ENCODE data around the gene TAGLN3.
A peak's percentile ranks its signal among the peaks of the same experiment; 100 is the strongest.

Gene TAGLN3

DNA sequence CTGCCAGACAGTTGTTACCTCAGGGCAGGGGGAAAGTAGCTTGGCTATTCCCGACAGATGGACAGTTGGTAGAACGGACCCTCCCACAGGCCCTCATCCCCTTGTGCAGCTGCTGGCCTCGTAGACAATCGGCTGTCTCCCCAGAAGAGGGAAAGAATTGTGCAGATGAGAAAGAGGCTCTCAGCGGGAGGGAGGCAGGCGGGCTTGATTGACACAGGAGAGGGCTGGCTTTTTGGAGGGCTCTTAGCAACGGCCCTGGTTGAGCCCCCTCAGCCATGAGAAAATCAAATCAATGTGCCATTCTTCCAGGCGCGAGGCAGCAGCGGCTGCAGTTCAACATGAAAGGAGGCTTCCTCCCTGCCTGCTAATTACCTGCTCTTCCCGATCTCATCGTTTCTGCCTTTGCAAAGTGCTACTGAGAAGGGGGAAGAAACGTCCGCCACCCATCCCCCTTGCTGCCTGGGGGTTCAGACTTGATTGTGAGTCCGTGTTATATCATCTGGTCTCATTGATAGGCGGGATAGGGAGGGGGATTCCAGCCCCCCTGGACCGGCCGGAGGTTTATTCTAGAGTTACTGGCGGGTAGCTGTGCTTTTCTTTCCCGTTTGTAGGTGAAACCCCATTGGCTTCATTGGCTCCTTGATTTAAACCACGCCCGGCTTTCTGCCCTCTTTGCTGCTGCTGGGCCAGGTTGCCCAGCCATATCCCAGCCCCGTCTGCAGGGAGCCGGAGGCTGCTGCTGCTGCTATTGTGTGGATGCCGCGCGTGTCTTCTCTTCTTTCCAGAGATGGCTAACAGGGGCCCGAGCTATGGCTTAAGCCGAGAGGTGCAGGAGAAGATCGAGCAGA is at the start of gene TAGLN3:
Gene TAGLN3 (plus strand): TSS at position 287 of the 848 bp plus-strand sequence. CDS start 501 bp downstream, at position 788.
- peak; percentile 95 for DNase-seq

DNA sequence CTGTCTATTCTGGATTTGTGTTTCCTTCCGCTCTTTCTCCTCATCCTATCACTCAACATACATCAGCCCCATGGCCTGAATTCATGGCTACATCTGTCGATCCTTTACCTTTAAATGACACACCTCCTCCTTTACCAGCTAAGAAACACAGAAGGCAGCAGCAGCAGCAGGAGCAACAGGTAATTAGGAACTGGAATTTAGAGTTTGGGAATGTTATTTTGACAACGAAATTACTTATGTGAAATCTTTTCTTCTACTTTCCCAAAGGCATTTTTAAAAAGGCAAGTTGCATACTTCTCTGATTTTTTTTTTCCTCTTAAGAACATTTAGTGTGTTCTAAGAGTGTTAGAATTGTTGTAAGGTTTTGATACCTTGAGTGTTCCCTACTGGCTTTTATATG is 49.0 kb upstream of the TAGLN3 start:
- DNase-seq: no peak

DNA sequence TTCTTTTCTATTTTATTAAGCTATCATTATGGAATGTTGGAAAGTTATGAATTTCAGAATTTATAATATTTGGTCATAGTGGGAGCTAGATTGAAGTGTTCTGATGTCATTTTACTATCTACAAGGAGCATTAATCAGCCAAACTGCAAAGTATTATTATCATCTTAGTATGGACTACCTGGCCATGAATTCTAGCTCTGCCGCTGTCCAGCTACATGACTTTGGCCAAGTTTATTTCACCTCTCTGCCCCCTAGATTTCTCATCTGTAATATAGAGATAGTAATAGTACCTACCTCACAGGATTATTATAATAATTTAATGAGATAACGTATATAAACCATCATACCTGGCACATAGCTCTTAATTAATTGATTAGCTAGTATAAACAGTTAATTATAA is 47.7 kb upstream of the TAGLN3 start:
- DNase-seq: no peak

DNA sequence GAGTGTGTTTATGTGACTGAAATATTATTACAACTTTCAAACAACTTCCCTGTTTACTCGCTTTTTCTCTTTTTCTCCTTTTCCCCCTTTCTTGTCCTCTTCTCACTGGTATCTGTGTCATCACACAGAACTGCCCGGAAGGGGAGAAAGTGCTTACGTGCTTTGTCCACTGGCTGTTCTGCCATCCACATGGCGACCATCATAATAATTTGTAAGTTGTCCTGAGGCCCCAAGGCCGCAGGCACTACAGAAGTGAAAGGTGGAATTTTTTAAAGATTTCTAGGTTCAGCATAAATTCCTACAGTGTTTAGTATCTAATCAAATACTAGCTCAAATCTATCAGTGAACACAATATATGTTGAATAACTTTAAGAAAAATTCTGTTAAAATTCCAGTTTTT is 46.6 kb upstream of the TAGLN3 start:
- DNase-seq: no peak

DNA sequence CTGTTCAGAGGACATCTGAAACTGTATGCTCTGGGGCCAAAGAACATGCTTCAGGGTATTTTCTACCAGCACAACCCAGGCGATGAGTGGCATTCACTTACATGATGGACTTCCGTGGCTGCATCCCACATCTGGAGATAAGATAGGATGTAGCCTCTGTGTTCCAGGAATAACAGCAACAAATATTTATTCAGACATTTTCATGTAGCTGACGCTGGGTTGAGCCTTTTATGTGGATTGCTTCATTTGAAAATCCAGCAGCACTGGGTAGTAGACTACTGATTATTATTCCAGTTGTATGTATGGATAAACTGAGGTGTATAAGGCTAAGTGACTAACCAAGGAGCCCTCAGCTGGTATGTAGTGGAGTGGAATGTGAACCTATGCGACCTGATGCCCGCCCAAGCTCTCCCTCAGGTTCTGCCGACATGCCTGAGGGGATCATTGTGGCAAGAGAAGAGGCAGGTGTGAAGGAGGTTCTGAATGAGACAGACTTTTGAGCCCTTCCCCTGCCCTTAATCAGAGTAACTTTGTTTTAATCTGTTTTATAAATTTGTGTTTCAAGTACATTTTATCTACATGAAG is 45.8 kb upstream of the TAGLN3 start:
- DNase-seq: no peak

DNA sequence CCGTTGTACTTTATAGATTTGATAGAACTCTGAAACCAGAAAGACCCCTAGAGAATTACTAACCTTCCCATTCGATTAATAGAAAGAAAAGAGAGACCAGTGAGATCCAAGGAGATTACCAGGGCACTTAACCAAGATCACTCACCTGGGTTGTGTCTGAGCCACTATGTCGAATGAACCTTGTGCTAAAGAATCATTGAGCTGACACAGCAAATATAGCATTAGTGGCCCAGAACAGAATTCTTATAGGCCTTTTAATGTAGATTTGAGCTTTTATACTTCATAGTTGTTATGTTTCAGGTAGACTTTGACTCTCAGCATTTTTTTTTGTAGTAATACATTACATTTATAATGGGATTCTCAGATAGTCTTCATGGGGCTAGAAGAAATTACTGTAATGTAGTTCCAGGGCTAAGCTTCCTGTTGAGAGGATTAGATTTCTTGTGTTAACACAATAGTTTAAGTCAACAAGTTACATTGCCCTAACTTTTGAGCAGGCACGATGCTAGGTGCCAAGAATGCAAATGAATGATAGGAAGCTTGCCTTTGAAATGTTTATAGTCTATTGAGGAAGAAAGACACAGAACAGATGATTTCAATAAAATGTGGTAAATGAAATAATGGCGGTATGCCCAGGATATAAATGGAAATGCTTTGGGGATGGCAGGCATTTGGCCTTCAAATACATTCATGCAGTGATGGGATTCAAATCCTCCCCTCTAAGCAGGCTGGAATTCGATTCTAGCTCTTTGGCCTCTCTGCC is 44.3 kb upstream of the TAGLN3 start:
- DNase-seq: no peak

DNA sequence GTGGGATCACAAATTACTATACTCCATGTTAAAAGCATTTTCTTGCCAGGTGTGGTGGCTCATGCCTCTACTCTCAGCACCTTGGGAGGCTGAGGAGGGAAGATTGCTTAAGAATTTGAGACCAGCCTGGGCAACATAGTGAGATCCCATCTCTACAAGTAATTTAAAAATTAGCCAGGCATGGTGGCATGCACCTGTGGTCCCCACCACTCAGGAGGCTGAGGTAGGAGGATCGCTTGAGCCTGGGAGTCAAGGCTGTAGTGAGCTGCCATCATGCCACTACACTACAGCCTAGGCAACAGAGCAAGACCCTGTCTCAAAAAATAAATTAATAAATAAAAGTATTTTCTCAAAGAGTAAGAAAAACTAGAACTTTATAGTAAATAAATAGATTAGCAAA is 42.8 kb upstream of the TAGLN3 start:
- no peak for DNase-seq

DNA sequence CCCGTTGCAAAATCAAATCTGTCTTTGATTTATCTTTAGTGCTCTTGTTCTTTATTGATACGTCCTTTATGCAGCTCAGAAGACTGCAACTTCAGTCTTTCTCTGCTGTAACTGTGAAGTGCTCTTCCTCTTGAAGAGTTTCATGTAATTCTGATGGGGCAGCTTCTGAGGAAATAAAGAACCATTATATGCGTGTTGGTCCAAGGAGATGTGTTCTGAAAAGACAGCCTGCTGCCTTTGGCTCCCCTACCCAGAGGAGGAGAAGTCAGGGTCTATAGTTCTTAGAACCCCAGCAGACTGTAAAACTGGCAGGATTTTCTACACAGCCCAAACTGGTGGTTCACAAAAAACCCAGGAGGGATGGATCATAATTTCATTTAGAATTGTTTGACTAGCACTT is 42.3 kb upstream of the TAGLN3 start:
- no peak for DNase-seq

DNA sequence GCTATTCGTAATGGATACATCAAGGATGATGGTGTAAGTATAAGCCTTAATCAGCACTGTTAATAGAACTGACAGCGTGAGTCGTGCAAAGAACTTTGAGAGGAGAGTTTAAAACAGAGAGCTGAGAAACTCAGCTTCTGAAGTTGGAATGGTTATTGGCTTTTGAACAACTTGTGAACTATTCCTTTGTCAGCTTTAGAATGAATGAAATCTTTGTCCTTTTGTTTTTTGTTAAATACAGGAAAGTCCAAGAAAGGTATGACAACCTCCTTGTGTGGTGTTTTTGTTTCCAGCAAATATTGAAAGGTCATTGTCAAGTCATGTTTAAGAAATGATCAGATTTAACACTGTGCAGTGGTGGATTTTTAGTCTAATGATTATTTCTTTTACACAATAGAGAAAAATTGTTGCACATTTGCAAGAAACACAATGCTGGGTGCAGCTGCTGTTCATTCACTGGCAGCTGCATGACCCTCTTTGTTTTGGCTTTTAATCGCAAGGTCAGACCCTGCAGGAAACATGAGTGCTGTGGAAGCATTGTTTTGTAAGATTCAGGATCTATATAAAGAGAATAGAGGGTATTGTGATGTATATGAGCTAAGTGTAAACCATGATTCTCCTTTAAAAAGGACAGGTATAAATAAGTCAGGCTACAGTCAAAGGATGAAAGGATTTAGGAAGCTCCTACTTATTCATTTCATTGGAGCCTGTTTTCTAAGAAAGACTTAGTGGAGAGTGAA is 41.6 kb upstream of the TAGLN3 start:
- peak; percentile 30 for DNase-seq

DNA sequence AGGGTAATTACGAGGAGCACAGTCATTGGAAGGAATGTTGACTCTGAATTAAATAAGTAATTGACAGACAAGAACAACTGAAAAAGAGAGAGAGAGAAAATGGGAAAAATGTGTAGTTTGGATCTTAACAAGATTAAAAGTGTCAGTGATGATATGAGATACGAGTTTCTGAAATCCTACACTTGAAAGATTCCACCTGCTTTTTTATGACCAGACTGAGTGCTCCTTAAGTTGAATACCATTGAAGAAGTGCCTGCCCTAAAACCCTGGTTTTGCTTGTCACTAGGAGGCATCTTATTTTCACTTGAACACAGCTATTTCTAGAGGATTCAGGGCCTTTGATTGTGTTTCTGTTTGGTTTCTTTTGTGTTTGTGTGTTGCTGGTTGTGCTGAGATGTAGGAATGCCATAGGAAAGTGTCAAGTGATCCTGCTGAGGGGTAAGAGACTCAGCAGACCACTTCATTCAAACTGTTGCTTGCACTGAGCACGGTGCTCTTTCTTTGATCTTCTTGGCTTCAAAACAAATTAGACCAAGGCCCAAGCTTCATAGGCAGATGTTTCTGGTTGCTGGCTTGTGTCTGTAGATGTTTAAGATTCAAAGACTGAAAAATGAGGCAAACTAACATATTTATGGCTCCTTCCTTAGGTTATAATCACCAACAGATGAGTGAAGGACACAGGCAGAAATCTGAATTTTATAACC is 37.1 kb upstream of the TAGLN3 start:
- no peak for DNase-seq

DNA sequence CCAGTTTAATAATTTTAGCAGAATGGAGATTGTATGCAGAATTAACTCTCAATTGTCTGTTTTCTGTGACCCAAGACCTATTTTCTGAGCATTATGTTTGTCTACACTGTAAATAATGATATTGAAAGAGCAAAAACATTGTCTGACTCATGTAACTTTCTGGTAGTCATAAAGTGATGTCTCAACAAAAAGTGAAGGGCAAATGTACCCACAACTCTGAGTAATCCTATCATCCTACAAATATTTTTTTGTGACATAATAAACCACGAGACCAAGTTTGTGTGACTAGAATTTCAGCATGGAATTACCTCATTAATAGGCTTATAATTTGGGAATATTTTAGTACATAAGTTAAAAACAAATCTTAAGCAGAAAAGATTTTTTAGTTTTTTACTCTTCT is 35.3 kb upstream of the TAGLN3 start:
- DNase-seq: no peak

DNA sequence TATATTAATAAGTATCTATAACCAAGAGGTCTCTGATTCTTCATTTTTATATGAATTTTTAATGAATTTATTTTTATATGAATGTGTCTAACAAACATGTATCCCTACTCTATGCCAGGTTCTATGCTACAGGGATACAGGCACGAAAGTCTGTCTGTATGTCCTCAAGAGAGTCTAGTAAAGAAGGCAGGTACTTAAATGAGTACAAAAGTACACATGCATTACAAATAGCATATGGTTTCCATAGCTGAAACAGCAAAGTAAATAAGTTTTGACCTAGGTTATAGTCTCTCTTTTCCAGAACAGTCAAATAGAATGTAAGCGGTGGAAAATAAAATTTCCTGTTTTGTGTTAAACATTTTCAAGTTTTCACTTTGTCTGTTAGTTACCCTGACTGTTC is 33.2 kb upstream of the TAGLN3 start:
- no peak for DNase-seq

DNA sequence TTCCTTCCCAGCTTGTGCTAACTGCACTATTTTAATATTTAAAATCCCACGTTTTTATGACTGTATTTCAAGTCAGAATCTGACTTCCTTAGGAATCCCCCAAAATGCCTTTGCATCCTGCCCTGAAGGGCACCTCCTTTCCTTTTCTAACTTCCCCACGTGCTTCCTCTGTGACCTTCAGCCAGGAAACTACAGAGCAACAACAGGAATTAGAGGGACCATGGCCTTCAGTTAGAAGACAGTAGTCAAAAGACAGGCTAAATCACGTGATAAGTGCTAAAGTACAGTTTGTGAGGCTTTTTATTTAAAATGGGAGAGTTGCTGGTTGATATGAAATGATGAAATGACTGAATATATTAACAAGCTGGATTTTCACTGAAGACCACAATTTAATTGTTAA is 31.7 kb upstream of the TAGLN3 start:
- no peak for DNase-seq

DNA sequence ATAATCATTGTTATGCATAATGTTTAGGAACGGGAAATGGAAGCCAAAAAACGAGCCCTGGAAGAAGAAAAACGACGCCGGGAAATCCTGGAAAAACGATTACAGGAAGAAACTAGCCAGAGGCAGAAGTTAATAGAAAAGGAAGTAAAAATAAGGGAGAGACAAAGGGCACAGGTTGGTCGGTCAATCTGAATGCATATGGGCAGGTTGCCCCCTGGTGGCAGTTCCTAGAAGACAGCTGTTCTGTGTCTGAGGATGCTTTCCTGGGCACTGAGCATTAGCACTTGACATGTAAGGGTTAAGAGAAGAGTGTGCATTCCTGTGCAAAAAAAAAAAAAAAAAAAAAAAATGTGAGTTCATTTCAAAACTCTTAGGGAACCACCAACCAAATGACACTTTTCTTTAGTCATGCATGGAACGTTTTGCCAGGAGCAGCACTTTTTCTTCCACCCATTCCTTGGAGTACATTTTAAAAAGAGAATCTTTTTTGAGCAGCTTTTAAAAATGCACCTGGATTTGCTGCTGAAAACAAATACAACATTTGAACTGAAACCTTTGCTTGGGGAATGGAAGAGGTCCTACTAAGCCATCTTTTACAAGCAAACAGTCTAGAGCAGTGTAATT is 31.0 kb upstream of the TAGLN3 start:
- DNase-seq: peak; percentile 82

DNA sequence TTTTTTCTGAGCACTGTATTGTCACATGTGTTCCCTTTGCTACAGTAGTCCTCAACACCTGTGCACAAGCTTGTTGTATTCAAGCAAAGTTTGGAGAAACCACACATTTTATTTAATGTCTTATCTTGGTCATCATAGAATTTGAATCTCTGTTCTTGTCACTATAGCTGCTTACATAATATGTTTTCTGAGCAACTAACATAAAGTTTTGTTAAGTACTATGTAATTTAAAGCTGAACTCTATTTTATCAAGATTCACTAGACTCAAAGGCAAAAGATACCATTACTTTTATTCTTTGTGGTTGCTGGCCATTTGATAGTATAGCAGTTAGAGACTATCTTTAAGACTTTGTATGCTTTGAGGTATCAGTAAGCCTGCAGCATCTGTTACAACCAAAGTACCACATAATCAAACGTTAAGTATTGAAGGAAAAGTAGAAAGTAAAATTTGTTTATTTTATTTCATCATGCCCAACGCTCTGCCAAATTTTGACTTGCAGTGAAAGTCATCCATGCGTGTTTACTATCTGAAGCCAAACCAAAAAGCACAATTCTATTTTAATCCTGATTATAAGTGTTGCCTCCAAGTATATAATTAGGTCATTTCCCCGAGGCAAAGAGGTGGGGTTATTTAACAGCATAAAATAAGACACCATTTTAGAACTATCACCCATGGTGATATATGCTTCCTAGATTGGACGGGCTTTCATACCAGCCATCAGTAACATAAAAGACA is 30.2 kb upstream of the TAGLN3 start:
- no peak for DNase-seq

DNA sequence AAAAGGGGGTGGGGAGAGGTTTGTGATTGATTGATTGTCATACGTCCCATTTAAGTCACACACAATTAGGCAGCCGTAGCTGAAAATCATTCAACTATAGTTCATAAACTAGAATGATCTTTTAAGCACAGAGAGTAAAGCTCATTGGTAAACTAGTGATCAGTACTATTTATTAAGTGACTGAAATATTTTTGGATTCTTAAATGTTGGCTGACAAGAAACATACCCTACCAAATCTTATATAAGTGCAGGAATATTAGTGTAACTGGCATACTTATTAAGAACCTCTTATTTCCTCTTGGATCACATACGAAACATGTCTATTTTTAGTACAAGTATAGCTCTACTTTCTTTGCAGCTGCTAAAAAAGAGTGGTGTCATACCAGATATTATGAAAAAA is 28.3 kb upstream of the TAGLN3 start:
- no peak for DNase-seq

DNA sequence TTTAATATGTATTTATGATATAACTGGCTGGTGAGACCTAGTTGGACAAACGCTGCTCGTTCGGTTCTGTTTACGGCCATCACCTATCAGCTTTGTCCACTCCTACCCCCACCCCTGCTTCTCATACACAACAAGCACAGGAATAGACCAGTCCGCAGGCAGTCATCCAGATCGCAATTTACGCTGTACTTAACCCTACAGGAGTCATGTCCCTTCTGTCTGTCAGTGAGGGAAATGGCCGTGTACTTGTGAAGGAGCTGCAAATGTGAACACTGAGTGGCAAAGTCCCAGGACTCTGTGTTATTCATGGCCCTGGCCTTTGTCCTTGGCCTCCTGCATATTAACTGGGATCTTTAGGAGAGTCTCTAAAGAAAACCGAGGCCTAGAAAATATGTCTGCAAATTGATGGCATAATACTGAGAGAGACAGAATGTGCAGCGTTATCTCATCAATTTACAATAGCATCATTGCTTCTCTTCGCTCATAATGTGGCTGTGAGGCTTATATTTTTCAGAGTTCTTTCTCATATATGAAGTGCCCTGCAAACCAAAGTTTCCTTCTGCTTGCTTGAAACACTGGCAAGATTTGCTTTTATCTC is 27.1 kb upstream of the TAGLN3 start:
- DNase-seq: peak; percentile 49

DNA sequence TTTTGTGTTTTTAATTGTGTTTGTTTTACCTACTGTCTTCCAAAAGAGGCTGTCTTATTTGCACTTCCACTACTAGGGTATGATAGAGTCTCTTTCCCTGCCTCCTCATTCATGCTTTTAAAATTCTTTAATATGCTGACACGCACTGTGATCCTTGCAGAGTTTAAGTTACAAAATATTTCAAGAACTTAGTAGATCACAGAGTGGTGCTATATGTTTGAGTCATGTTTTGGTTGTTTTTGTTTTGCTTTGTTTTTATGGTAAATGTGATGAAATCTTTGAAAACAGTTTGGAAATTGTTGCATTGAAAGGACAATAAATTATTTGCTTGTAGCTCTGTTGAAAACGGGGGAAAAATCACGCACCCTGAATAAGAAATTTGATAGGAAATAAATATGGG is 25.8 kb upstream of the TAGLN3 start:
- DNase-seq: no peak

DNA sequence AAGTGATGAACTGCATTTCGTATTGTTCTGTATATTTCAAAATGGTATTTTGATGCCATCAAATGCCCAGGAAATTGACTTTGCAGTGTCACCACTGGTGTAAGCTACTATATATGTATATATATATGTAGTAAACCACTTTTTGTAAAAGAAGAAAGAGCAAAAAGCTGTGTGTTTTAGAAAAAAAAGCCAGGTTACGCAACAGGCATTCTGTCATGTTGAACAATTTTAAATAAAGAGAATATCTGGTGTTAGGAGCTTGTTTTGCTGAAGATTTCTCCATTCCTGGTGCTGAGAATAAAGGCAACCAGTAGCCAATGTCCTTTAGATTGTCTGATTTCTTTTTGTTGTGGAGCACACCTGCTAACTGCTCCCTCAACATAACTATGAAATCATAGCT is 23.6 kb upstream of the TAGLN3 start:
- no peak for DNase-seq

DNA sequence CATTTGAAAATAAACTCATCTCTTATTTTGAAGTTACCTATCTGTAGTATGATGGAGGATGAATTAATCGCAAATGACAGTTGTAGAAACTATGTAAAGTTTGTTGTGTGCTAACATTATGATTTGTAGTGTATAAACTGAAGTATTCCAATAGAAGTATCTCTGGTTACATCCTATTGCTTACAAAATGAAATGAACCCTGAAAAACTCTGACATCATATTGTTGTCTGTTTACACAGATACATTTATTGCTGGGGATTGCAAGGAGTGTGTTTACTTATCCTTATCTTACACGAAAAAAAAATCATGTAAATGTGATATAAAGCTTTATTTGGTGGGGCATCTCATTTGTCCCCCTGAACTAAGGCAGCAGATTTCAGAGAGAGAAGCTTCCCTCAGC is 22.5 kb upstream of the TAGLN3 start:
- no peak for DNase-seq

Measured in retina (tissue), 1 donor.